Neural progenitor cell (in vitro differentiated cells): ENCODE data around the gene FYN. TPM values are rescaled to one million over a fixed set of nuclear protein-coding genes. Genes with fewer than 3 reads are reported as not detected.

Source experiments
- DNase-seq: peaks from one replicate; pipeline ENCODE4 v3.0.0-alpha.2; 2016; ENCODE audit warnings: low spot score
- H2AFZ ChIP-seq: fragments of 200-600 bp; sonication (generic); replicated peaks from 2 replicates; pipeline ENCODE4 v1.6.1; 2016; ENCODE audit warnings: antibody characterized with exemption
- H3F3A ChIP-seq: fragments of 200-600 bp; sonication (generic); 2 replicates; pipeline ENCODE4 v1.6.1; 2016; ENCODE audit warnings: antibody characterized with exemption, low read depth
- H3K27ac ChIP-seq: fragments of 200-600 bp; sonication (generic); 2 replicates; pipeline ENCODE4 v1.5.1; 2016; ENCODE audit warnings: mild to moderate bottlenecking
- H3K27me3 ChIP-seq: fragments of 200-600 bp; sonication (generic); 2 replicates; pipeline ENCODE4 v1.6.1; 2016; ENCODE audit warnings: mild to moderate bottlenecking, moderate library complexity
- H3K36me3 ChIP-seq: fragments of 200-600 bp; sonication (generic); 2 replicates; pipeline ENCODE4 v1.5.1; 2016
- H3K4me1 ChIP-seq: fragments of 200-600 bp; sonication (generic); 2 replicates; pipeline ENCODE4 v1.6.1; 2016; ENCODE audit warnings: mixed run types
- H3K4me2 ChIP-seq: fragments of 200-600 bp; sonication (generic); 2 replicates; pipeline ENCODE4 v1.6.1; 2016
- H3K4me3 ChIP-seq: fragments of 200-600 bp; sonication (generic); 2 replicates; pipeline ENCODE4 v1.5.1; 2016
- H3K79me2 ChIP-seq: fragments of 200-600 bp; sonication (generic); 2 replicates; pipeline ENCODE4 v1.6.1; 2016; ENCODE audit warnings: low read depth
- H3K9ac ChIP-seq: fragments of 200-600 bp; sonication (generic); 2 replicates; pipeline ENCODE4 v1.6.1; 2016
- H3K9me3 ChIP-seq: fragments of 200-600 bp; sonication (generic); 2 replicates; pipeline ENCODE4 v1.5.1; 2016; ENCODE audit warnings: low read depth
- H4K20me1 ChIP-seq: fragments of 200-600 bp; sonication (generic); 2 replicates; pipeline ENCODE4 v1.6.1; 2016; ENCODE audit warnings: low read depth
- H3K27ac Mint-ChIP-seq: 3 replicates; pipeline ENCODE4 v1.8.0; 2021; ENCODE audit warnings: mixed read lengths
- H3K27me3 Mint-ChIP-seq: 2 replicates; pipeline ENCODE4 v1.8.0; 2022; ENCODE audit warnings: low read depth, mild to moderate bottlenecking, inconsistent platforms, moderate library complexity, mixed read lengths; ENCODE audit not compliant: insufficient read depth
- H3K36me3 Mint-ChIP-seq: 3 replicates; pipeline ENCODE4 v1.8.0; 2021; ENCODE audit warnings: mixed read lengths
- H3K4me1 Mint-ChIP-seq: 3 replicates; pipeline ENCODE4 v1.8.0; 2021; ENCODE audit warnings: mixed read lengths
- H3K4me3 Mint-ChIP-seq: 3 replicates; pipeline ENCODE4 v1.8.0; 2021; ENCODE audit warnings: mild to moderate bottlenecking, moderate library complexity, mixed read lengths
- H3K9me3 Mint-ChIP-seq: 3 replicates; pipeline ENCODE4 v1.8.0; 2020; ENCODE audit warnings: mixed read lengths
- CTCF ChIP-seq: fragments of 200-600 bp; sonication (generic); IDR thresholded peaks from 2 replicates; pipeline ENCODE4 v1.5.1; 2017; ENCODE audit warnings: antibody characterized with exemption, mild to moderate bottlenecking
- EZH2 ChIP-seq: fragments of 200-600 bp; sonication (generic); IDR thresholded peaks from 2 replicates; pipeline ENCODE4 v1.6.1; 2017; ENCODE audit warnings: antibody characterized with exemption, mild to moderate bottlenecking, moderate library complexity
- EZH2phosphoT487 ChIP-seq: fragments of 200-600 bp; sonication (generic); IDR thresholded peaks from 2 replicates; pipeline ENCODE4 v1.6.1; 2017; ENCODE audit warnings: antibody characterized with exemption
- total RNA-seq: library from RNA; depleted of rRNA; stranded (reverse); fragments of >200 nt; gene quantifications from 2 replicates; pipeline ENCODE4 v1.2.3, GENCODE V29; 2015; ENCODE audit warnings: low replicate concordance

FYN gene
- total RNA-seq, 1 donor from 2014 or later: 167 TPM

- peak overlapping the region; percentile 43 for H3K27ac ChIP-seq
- Mint-ChIP-seq H3K27ac (no peak overlapping the region), H3K36me3 (peaks cover 28% of the 10 kb centered on the region)
Observed at GRCh38 chr6:111664565-111665030, 208.7 kb downstream of the FYN start.

GRCh38 chr6:111663692-111664564 lies 209.3 kb downstream of the FYN start:
- Histone ChIP-seq H4K20me1 (peaks cover 13% of the 10 kb centered on the region), H3F3A (peaks cover 44% of the 10 kb centered on the region), H3K9me3 (no peaks in the 10 kb centered on the region), H3K27ac (peak overlapping the region; percentile 43), H3K4me2 (peak overlapping the region; percentile 81), H3K4me3 (no peak overlapping the region), H2AFZ (peak overlapping the region; percentile 35), H3K27me3 (no peaks in the 10 kb centered on the region), H3K79me2 (no peaks in the 10 kb centered on the region), H3K36me3 (no peaks in the 10 kb centered on the region), H3K9ac (no peak overlapping the region), H3K4me1 (peaks cover 41% of the 10 kb centered on the region)
- H3K4me3 Mint-ChIP-seq: peak overlapping the region; percentile 66
- DNase-seq: peak; percentile 92
- H3K27ac Mint-ChIP-seq: peak overlapping the region; percentile 88
- H3K4me1 Mint-ChIP-seq: peaks cover 59% of the 10 kb centered on the region
- H3K9me3 Mint-ChIP-seq: no peaks in the 10 kb centered on the region
- H3K36me3 Mint-ChIP-seq: peaks cover 25% of the 10 kb centered on the region
- peaks cover 4% of the 10 kb centered on the region for H3K27me3 Mint-ChIP-seq
- TF ChIP-seq CTCF: no peak
- no peak for TF ChIP-seq EZH2phosphoT487
- TF ChIP-seq EZH2: no peak

More at GRCh38 chr6:111664565-111665030, 208.7 kb downstream of the FYN start:
- TF ChIP-seq EZH2: no peak
- no peak overlapping the region for H3K4me3 Mint-ChIP-seq
- Histone ChIP-seq H3K9me3 (no peaks in the 10 kb centered on the region), H3F3A (peaks cover 44% of the 10 kb centered on the region), H4K20me1 (peaks cover 13% of the 10 kb centered on the region), H3K79me2 (no peaks in the 10 kb centered on the region), H3K4me1 (peaks cover 41% of the 10 kb centered on the region), H2AFZ (no peak overlapping the region), H3K27me3 (no peaks in the 10 kb centered on the region), H3K4me2 (peak overlapping the region; percentile 81), H3K36me3 (no peaks in the 10 kb centered on the region), H3K9ac (no peak overlapping the region), H3K4me3 (no peak overlapping the region)
- H3K27me3 Mint-ChIP-seq: peaks cover 4% of the 10 kb centered on the region
- H3K4me1 Mint-ChIP-seq: peaks cover 59% of the 10 kb centered on the region
- H3K9me3 Mint-ChIP-seq: no peaks in the 10 kb centered on the region
- DNase-seq: no peak

DNA sequence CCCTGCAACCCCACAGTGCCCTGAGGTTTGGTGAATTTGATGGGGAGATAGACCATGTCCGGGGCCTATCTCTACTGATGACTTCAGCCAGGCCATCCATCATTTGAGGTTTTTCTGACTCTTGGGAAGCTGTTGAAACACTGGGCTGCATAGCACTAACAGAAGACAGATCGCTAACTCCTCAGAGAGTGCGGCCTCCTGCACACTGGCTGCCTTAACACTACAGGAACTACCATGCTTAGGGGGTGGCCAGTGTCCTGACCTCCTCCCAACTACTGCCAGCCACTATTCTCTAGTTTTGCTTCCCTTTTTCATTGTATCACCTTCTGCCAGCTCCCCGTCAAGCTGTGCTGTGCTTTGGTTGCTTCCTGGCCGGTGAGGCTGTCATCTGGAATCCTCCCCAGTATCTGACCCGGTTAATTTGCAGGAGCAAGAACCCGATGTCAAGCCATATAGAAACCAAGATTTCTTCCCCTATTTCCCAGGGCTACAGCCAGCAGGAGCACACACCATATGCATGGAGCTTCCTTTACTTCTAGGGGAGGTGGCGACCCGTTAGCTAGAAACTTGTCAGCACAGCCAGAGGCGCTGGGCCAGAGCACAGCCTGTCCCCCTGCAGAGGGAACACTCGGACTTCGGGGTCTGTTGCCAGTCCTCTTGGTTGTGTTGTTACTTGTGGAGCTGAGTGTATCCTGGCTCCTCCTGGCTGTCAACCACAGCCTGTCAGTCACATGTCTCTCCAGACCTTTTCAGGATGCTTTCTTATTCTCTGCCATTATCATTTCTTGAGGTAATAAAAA lies 210.3 kb downstream of the FYN start:
- Histone ChIP-seq H3K9me3 (no peaks in the 10 kb centered on the region), H3F3A (peaks cover 44% of the 10 kb centered on the region), H3K27me3 (no peaks in the 10 kb centered on the region), H3K4me3 (no peak overlapping the region), H2AFZ (no peak overlapping the region), H3K36me3 (no peaks in the 10 kb centered on the region), H3K4me1 (peaks cover 41% of the 10 kb centered on the region), H3K4me2 (peak overlapping the region; percentile 81), H3K27ac (no peak overlapping the region), H4K20me1 (peaks cover 13% of the 10 kb centered on the region), H3K79me2 (no peaks in the 10 kb centered on the region), H3K9ac (no peak overlapping the region)
- Mint-ChIP-seq H3K36me3 (peaks cover 19% of the 10 kb centered on the region), H3K4me1 (peaks cover 52% of the 10 kb centered on the region), H3K27ac (no peak overlapping the region), H3K4me3 (peak overlapping the region; percentile 66), H3K9me3 (no peaks in the 10 kb centered on the region), H3K27me3 (peaks cover 4% of the 10 kb centered on the region)
- DNase-seq: peak; percentile 33
- TF ChIP-seq CTCF (no peak), EZH2 (no peak), EZH2phosphoT487 (no peak)
